D341Med (cell line): ENCODE results near the gene COL28A1.
"Not testable (repeated sequence)": the region's sequence is repeated elsewhere in the genome, so short reads cannot be mapped to it uniquely, and the experiment has no call there.

Experiments
- DNase-seq: peaks from one replicate; pipeline ENCODE4 v3.0.0; 2012; ENCODE audit warnings: low spot score

COL28A1 gene

DNA sequence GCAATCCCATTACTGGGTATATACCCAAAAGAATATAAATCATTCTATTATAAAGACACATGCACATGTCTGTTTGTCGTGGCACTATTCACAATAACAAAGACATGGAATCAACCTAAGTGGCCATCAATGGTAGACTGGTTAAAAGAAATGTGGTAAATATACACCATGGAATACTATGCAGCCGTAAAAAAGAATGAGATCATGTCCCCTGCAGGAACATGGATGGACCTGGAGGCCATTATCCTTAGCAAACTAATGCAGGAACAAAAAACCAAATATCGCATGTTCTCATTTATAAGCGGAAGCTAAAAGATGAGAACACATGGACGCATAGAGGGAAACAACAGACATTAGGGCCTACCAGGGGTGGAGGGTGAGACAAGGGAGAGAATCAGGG is 25.9 kb upstream of the COL28A1 start:
- not testable (repeated sequence) for DNase-seq

DNA sequence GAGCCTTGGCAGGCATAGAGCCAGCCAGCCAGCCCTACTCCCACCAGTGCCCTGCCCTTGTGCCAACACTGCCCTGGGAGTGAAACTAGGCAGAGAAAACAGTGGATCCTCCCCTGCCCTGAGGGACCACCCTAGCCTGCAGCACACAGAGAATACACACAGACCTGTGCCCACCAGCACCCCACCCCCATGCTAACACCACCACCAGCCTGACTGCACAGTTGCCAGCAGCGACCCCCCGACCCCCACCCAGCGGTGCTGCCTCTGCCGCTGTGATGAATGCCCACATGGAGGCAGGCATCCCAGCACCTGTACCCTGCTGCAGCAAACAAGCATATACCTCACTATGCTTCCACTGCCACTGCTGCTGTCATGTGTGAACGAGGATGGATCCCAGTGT is 21.6 kb upstream of the COL28A1 start:
- no peak for DNase-seq

- no peak for DNase-seq
These were observed 21.2 kb upstream of the COL28A1 start for GRCh38 chr7:7556852-7557251.

- DNase-seq: peak; percentile 68
These were observed 19.2 kb upstream of the COL28A1 start for GRCh38 chr7:7554649-7555575.

GRCh38 chr7:7554021-7554432 is 18.4 kb upstream of the COL28A1 start:
- DNase-seq: peak; percentile 67

GRCh38 chr7:7553386-7553785 is 17.7 kb upstream of the COL28A1 start:
- no peak for DNase-seq

GRCh38 chr7:7552199-7552598 is 16.5 kb upstream of the COL28A1 start:
- no peak for DNase-seq

GRCh38 chr7:7550663-7551062 is 15.0 kb upstream of the COL28A1 start:
- DNase-seq: no peak

DNA sequence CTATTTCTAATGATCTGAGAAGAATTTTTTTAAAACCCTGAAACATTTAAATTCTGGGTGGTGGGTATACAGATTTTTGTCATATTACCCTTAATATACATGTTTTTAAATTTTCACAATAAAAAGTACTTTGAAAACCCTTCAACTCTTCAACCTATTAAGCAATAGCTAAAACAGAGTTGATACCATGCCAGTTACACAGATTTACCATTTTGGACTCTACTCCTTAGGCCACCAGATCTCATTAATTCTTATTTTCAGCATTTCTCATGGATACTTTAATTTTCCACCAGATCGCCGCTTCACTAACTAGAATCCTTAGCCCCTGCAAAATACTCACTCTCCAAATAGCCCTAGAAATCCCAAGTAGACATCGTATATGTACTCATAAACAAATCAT is 12.7 kb upstream of the COL28A1 start:
- DNase-seq: no peak

- no peak for DNase-seq
These were observed 6.7 kb upstream of the COL28A1 start for GRCh38 chr7:7542251-7542835.

DNA sequence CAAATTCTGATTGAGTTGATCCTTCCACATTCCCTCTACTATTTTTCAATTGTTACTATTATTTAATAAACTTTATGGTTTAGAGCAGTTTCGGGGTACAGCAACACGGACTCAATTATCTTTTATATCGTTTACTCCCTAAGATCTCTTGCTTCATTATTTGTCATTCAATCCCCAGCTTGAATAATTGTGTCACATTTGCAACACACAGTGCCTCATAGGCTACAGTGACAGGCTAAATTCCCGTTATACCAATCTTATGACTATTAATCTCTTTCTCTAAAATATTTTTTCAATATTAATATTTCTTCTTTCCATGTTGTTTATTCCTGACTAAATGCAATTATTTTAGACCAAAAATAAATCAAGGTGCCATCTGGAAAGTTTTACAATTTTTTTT is 4.0 kb upstream of the COL28A1 start:
- no peak for DNase-seq

DNA sequence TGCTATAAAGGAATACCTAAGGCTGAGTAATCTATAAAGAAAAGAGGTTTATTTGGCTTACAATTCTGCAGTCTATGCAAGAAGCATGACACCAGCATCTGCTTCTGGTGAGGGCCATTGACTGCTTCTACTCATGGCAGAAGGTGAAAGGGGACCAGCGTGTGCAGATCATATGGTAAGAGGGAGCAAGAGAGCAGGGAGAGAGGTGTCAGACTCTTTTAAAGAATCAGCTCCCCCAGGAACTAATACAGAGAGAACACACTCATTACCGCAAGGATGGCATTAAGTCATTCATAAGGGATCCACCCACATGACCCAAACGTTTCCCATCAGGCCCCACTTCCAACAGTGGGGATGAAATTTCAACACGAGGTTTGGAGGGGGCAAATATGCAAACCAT is 3.5 kb upstream of the COL28A1 start:
- DNase-seq: no peak

GRCh38 chr7:7537711-7538110 is 2.0 kb upstream of the COL28A1 start:
- no peak for DNase-seq

- DNase-seq: no peak
These were observed 835 bp upstream of the COL28A1 start for GRCh38 chr7:7536396-7537019.

GRCh38 chr7:7533831-7534430 is 1.7 kb downstream of the COL28A1 start:
- DNase-seq: no peak

GRCh38 chr7:7529328-7529727 is 6.3 kb downstream of the COL28A1 start:
- no peak for DNase-seq

- DNase-seq: no peak
These were observed 8.6 kb downstream of the COL28A1 start for GRCh38 chr7:7527047-7527446.

GRCh38 chr7:7526006-7526405 is 9.7 kb downstream of the COL28A1 start:
- no peak for DNase-seq

GRCh38 chr7:7524121-7524520 is 11.6 kb downstream of the COL28A1 start:
- no peak for DNase-seq

GRCh38 chr7:7522421-7522820 is 13.3 kb downstream of the COL28A1 start:
- no peak for DNase-seq

DNA sequence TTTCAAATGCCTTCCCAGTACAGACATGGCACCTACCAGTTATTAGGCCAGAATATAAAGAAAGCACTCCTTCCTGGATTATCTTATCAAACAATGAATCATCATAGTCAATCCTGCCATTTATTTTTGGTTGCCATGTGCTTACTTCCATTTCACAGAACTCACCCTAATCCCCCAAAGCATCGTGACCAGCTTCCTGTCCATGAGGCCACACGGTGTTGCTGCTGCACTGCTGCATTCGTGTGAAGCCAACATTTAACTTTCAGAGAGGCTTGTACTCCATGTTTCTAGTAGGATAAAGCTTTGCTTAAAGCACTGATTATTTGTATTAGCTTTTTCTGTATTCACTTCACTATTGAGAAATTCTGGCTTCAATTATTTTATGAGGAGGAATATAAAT is 14.4 kb downstream of the COL28A1 start:
- DNase-seq: no peak

- DNase-seq: no peak
These were observed 16.1 kb downstream of the COL28A1 start for GRCh38 chr7:7519528-7519927.

- no peak for DNase-seq
These were observed 16.6 kb downstream of the COL28A1 start for GRCh38 chr7:7519056-7519455.
